ENCODE data around the gene MRPL45. TPM values are rescaled to one million over a fixed set of nuclear protein-coding genes. Genes with fewer than 3 reads are reported as not detected.

Gene MRPL45
- total and polyA plus RNA-seq, 2 of the 13 experiments (the other 11 are each of a cell fraction or from before 2014, with no cell fraction given) = 89.5 to 157 TPM

DNA sequence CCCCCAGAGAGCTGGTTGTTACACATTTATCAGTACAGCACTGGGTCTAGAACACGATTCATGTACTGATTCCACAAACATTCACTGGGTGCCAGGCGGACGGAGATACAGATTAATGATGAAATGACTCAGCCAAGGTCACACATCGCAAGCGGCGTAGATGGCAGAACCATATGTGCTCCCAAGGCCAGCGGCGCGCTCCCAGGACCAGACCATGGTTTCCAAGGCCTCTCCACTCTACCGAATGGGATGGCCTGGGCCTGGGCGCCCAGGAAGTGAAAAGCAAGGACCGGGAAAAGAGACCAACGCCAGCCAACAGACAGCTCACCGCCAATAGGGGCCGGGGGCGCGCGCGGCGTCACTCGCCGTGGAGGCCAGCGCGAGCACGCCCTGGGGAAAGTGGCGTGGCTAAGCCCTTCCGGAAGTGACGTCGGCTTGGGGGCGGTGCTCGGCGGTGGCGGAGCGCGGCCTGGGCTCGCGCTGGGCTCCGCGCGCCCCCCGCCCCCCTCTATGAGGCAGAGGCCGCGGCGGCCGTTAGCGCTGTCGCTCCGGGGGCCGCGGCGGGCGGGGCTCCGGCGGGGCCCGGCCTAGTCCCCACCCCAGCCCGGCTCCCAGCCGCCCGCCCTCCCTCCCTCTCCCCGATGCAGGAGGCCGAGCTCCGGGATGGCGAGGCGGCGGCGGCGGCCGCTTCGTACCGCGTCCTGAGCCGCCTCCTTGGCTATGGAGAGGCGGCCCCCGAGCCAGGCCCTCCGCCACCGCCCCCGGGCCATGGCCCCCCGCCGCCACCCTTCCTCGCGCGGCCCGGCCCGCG is 54.6 kb downstream of the MRPL45 start, which contains the start of gene SOCS7 (continued):
- TF ChIP-seq HNF1A (IDR thresholded peaks at IDR 0.05; ENCODE audit: low read depth) (no peak), HNF1A (CRISPR knock-in tag; IDR thresholded peaks at IDR 0.05; ENCODE audit: borderline replicate concordance) (peak; percentile 62; the same call in 1 of the 2 replicates), FOXK1 (CRISPR knock-in tag; IDR thresholded peaks at IDR 0.05; ENCODE audit: borderline replicate concordance, low read depth) (peak; percentile 74; the same call in 1 of the 2 replicates), ZNF232 (CRISPR knock-in tag; IDR thresholded peaks at IDR 0.05; ENCODE audit: borderline replicate concordance) (no peak; the same call in 1 of the 2 replicates), MEIS2 (CRISPR knock-in tag; IDR thresholded peaks at IDR 0.05) (peak; percentile 85; the same call in 1 of the 2 replicates), CHD2 (IDR thresholded peaks at IDR 0.05; ENCODE audit: low read depth, low read length) (no peak), SKI (IDR thresholded peaks at IDR 0.05; ENCODE audit: partially characterized antibody) (peak; percentile 64), NFE2L2 (IDR thresholded peaks at IDR 0.05; ENCODE audit: low read length) (no peak), ZNF883 (CRISPR knock-in tag; IDR thresholded peaks at IDR 0.05; ENCODE audit: not compliant biosample characterization) (peak; percentile 45), PLRG1 (conservative IDR thresholded peaks at IDR 0.05) (no peak), JARID2 (CRISPR knock-in tag; IDR thresholded peaks at IDR 0.05; ENCODE audit: insufficient replicate concordance) (peak; percentile 50), ZNF577 (CRISPR knock-in tag; IDR thresholded peaks at IDR 0.05; ENCODE audit: borderline replicate concordance, low read depth) (0 out of 2 replicates have a peak, but pooled peaks have one; percentile 75), ZNF253 (CRISPR knock-in tag; IDR thresholded peaks at IDR 0.05; ENCODE audit: borderline replicate concordance) (no peak), PRPF4 (IDR thresholded peaks at IDR 0.05; ENCODE audit: low read depth, low read length, poor library complexity, severe bottlenecking) (no peak), KLF16 (CRISPR knock-in tag; IDR thresholded peaks at IDR 0.05) (peak in 1 of 2 experiments; percentile 93; a peak in 2 of 4 replicates), NCOA5 (CRISPR knock-in tag; IDR thresholded peaks at IDR 0.05) (no peak), ATM (IDR thresholded peaks at IDR 0.05; ENCODE audit: borderline replicate concordance) (no peak)
- TF ChIP-seq, protein P1, sequence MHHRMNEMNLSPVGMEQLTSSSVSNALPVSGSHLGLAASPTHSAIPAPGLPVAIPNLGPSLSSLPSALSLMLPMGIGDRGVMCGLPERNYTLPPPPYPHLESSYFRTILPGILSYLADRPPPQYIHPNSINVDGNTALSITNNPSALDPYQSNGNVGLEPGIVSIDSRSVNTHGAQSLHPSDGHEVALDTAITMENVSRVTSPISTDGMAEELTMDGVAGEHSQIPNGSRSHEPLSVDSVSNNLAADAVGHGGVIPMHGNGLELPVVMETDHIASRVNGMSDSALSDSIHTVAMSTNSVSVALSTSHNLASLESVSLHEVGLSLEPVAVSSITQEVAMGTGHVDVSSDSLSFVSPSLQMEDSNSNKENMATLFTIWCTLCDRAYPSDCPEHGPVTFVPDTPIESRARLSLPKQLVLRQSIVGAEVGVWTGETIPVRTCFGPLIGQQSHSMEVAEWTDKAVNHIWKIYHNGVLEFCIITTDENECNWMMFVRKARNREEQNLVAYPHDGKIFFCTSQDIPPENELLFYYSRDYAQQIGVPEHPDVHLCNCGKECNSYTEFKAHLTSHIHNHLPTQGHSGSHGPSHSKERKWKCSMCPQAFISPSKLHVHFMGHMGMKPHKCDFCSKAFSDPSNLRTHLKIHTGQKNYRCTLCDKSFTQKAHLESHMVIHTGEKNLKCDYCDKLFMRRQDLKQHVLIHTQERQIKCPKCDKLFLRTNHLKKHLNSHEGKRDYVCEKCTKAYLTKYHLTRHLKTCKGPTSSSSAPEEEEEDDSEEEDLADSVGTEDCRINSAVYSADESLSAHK (CRISPR knock-in tag; IDR thresholded peaks at IDR 0.05; ENCODE audit: borderline replicate concordance) = peak; percentile 87; the same call in 1 of the 2 replicates
- TF ChIP-seq, protein P2, sequence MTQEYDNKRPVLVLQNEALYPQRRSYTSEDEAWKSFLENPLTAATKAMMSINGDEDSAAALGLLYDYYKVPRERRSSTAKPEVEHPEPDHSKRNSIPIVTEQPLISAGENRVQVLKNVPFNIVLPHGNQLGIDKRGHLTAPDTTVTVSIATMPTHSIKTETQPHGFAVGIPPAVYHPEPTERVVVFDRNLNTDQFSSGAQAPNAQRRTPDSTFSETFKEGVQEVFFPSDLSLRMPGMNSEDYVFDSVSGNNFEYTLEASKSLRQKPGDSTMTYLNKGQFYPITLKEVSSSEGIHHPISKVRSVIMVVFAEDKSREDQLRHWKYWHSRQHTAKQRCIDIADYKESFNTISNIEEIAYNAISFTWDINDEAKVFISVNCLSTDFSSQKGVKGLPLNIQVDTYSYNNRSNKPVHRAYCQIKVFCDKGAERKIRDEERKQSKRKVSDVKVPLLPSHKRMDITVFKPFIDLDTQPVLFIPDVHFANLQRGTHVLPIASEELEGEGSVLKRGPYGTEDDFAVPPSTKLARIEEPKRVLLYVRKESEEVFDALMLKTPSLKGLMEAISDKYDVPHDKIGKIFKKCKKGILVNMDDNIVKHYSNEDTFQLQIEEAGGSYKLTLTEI (CRISPR knock-in tag; conservative IDR thresholded peaks at IDR 0.05) = no peak
